HCT116 (cell line): ENCODE data around the gene COX6B2.

Experiments
- CEBPB ChIP-seq: IDR thresholded peaks from 2 replicates; pipeline ENCODE4 v1.6.1; 2012; ENCODE audit warnings: low read depth
- EZH2 ChIP-seq: fragments of 200-600 bp; sonication (generic); IDR thresholded peaks from 2 replicates; pipeline ENCODE4 v1.6.1; 2017; ENCODE audit warnings: antibody characterized with exemption, mixed run types
- EZH2phosphoT487 ChIP-seq: fragments of 200-600 bp; IDR thresholded peaks from 2 replicates; pipeline ENCODE4 v1.6.1; 2018; ENCODE audit warnings: antibody characterized with exemption, borderline replicate concordance
- POLR2A ChIP-seq: IDR thresholded peaks from 2 replicates; pipeline ENCODE4 v1.7.0; 2011; ENCODE audit warnings: borderline replicate concordance; ENCODE audit not compliant: insufficient read depth, insufficient read length; ENCODE audit errors: extremely low read depth
- POLR2AphosphoS5 ChIP-seq: IDR thresholded peaks from 2 replicates; pipeline ENCODE4 v1.6.1; 2011; ENCODE audit warnings: mild to moderate bottlenecking, low read depth, low read length, moderate library complexity
- RAD21 ChIP-seq: IDR thresholded peaks from 2 replicates; pipeline ENCODE4 v1.6.1; 2012; ENCODE audit warnings: low read depth, mild to moderate bottlenecking
- SIN3A ChIP-seq: IDR thresholded peaks from 2 replicates; pipeline ENCODE4 v1.6.1; 2012; ENCODE audit warnings: low read depth
- SP1 ChIP-seq: IDR thresholded peaks from 2 replicates; pipeline ENCODE4 v1.6.1; 2012; ENCODE audit warnings: low read depth
- ZFX ChIP-seq: fragments of 450-650 bp; IDR thresholded peaks from 2 replicates; pipeline ENCODE4 v1.6.1; 2017
- ZNF274 ChIP-seq: fragments of 200-500 bp; sonication (Bioruptor generic); IDR thresholded peaks from 2 replicates; pipeline ENCODE4 v1.6.1; 2014; ENCODE audit warnings: mild to moderate bottlenecking, low read depth, low read length, inconsistent platforms
- TF ChIP-seq, protein P1 (sequence below), 3 experiments: fragments of 200-600 bp in 1 of 3; sonication (generic) in 1 of 3; IDR thresholded peaks in 2 of 3; conservative IDR thresholded peaks in 1 of 3; 2 replicates each; pipeline ENCODE4 v1.5.1; 2012 to 2017; ENCODE audit warnings: low read depth in 2 of 3, low read length in 2 of 3, antibody characterized with exemption in 1 of 3, borderline replicate concordance in 1 of 3, control low read depth in 1 of 3, mild to moderate bottlenecking in 1 of 3, mixed read lengths in 1 of 3, mixed run types in 1 of 3, moderate library complexity in 1 of 3; ENCODE audit not compliant: insufficient read depth in 1 of 3
- TF ChIP-seq, protein P2 (sequence below): IDR thresholded peaks from 2 replicates; pipeline ENCODE4 v1.6.1; 2012
- TF ChIP-seq, protein P3 (sequence below): IDR thresholded peaks from 2 replicates; pipeline ENCODE4 v1.6.1; 2012; ENCODE audit warnings: low read depth

DNA sequence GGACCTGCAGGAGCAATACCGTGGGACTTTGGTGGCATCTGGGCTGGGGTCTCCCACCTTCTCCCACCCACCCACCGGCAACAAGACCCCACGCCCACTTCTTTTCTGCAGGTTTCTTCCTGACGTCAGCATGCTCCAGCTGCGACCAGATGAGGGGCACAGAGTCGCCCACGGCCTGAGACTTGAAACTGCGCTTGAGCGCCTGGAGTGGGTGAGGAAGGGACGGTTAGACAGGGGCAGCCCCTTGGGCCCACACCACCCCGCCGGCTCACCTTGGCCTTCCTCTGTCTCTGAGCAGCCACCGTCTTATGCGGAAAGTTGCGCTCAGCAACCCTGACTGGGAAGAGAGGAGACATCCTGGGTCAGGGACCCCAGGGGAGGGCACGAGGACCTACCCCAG, 6.4 kb upstream of the COX6B2 start:
- TF ChIP-seq, protein P1, sequence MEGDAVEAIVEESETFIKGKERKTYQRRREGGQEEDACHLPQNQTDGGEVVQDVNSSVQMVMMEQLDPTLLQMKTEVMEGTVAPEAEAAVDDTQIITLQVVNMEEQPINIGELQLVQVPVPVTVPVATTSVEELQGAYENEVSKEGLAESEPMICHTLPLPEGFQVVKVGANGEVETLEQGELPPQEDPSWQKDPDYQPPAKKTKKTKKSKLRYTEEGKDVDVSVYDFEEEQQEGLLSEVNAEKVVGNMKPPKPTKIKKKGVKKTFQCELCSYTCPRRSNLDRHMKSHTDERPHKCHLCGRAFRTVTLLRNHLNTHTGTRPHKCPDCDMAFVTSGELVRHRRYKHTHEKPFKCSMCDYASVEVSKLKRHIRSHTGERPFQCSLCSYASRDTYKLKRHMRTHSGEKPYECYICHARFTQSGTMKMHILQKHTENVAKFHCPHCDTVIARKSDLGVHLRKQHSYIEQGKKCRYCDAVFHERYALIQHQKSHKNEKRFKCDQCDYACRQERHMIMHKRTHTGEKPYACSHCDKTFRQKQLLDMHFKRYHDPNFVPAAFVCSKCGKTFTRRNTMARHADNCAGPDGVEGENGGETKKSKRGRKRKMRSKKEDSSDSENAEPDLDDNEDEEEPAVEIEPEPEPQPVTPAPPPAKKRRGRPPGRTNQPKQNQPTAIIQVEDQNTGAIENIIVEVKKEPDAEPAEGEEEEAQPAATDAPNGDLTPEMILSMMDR (IDR thresholded peaks at IDR 0.05 in 2 of 3, conservative IDR thresholded peaks at IDR 0.05 in 1 of 3; ENCODE audit: borderline replicate concordance in 1 of 3, insufficient read depth in 1 of 3, low read depth in 2 of 3, low read length in 2 of 3), result no peak
- TF ChIP-seq POLR2AphosphoS5 (no peak), ZNF274 (no peak), SP1 (no peak), RAD21 (no peak), EZH2phosphoT487 (no peak), SIN3A (no peak), POLR2A (no peak), ZFX (no peak), EZH2 (no peak), CEBPB (no peak)
- TF ChIP-seq, protein P2, sequence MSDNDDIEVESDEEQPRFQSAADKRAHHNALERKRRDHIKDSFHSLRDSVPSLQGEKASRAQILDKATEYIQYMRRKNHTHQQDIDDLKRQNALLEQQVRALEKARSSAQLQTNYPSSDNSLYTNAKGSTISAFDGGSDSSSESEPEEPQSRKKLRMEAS, result no peak
- TF ChIP-seq, protein P3, sequence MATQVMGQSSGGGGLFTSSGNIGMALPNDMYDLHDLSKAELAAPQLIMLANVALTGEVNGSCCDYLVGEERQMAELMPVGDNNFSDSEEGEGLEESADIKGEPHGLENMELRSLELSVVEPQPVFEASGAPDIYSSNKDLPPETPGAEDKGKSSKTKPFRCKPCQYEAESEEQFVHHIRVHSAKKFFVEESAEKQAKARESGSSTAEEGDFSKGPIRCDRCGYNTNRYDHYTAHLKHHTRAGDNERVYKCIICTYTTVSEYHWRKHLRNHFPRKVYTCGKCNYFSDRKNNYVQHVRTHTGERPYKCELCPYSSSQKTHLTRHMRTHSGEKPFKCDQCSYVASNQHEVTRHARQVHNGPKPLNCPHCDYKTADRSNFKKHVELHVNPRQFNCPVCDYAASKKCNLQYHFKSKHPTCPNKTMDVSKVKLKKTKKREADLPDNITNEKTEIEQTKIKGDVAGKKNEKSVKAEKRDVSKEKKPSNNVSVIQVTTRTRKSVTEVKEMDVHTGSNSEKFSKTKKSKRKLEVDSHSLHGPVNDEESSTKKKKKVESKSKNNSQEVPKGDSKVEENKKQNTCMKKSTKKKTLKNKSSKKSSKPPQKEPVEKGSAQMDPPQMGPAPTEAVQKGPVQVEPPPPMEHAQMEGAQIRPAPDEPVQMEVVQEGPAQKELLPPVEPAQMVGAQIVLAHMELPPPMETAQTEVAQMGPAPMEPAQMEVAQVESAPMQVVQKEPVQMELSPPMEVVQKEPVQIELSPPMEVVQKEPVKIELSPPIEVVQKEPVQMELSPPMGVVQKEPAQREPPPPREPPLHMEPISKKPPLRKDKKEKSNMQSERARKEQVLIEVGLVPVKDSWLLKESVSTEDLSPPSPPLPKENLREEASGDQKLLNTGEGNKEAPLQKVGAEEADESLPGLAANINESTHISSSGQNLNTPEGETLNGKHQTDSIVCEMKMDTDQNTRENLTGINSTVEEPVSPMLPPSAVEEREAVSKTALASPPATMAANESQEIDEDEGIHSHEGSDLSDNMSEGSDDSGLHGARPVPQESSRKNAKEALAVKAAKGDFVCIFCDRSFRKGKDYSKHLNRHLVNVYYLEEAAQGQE, result no peak
